GM12878 (cell line): ENCODE measurements around the gene FAS.

Experiments used
- BACH1 ChIP-seq: fragments of 450-650 bp; IDR thresholded peaks from 2 replicates; pipeline ENCODE4 v1.6.1; 2017; ENCODE audit warnings: mild to moderate bottlenecking, borderline replicate concordance
- CTCF ChIP-seq, 3 experiments: IDR thresholded peaks in 2 of 3; conservative IDR thresholded peaks in 1 of 3; 2 replicates each; pipeline ENCODE4 v1.5.1; 2011; ENCODE audit warnings: low read depth in 3 of 3, low read length in 3 of 3, mild to moderate bottlenecking in 3 of 3, control low read depth in 2 of 3, moderate library complexity in 2 of 3, inconsistent platforms in 1 of 3, mixed read lengths in 1 of 3; ENCODE audit not compliant: control insufficient read depth in 2 of 3, insufficient read depth in 1 of 3; ENCODE audit errors: extremely low read depth in 1 of 3
- EZH2 ChIP-seq: IDR thresholded peaks from 2 replicates; pipeline ENCODE4 v1.6.1; 2012; ENCODE audit warnings: low read depth, mild to moderate bottlenecking, control low read depth, inconsistent platforms, low read length, borderline replicate concordance; ENCODE audit not compliant: control insufficient read depth
- KAT2A ChIP-seq: conservative IDR thresholded peaks from 2 replicates; pipeline ENCODE4 v1.6.1; 2011; ENCODE audit warnings: low read depth, low read length; ENCODE audit not compliant: control insufficient read depth
- NRF1 ChIP-seq: conservative IDR thresholded peaks from 2 replicates; pipeline ENCODE4 v1.6.1; 2011; ENCODE audit warnings: mild to moderate bottlenecking, low read depth, low read length, improper control_type of control experiment
- RFX5 ChIP-seq: IDR thresholded peaks from 2 replicates; pipeline ENCODE4 v1.6.1; 2011; ENCODE audit warnings: low read depth, low read length, improper control_type of control experiment
- SIN3A ChIP-seq: IDR thresholded peaks from 2 replicates; pipeline ENCODE4 v1.6.1; 2012; ENCODE audit warnings: low read depth, low read length, improper control_type of control experiment
- TARDBP ChIP-seq: IDR thresholded peaks from 2 replicates; pipeline ENCODE4 v1.6.1; 2016; ENCODE audit warnings: borderline replicate concordance
- ZBTB33 ChIP-seq: fragments of 450-650 bp; IDR thresholded peaks from 2 replicates; pipeline ENCODE4 v1.6.1; 2017; ENCODE audit warnings: mild to moderate bottlenecking
- ZNF274 ChIP-seq: IDR thresholded peaks from one replicate; pipeline ENCODE4 v1.8.0; 2011; ENCODE audit not compliant: insufficient read length, insufficient read depth
- ZNF384 ChIP-seq: IDR thresholded peaks from 2 replicates; pipeline ENCODE4 v1.6.1; 2012; ENCODE audit warnings: low read depth, mild to moderate bottlenecking, low read length, improper control_type of control experiment, borderline replicate concordance
- TF ChIP-seq, protein P1 (sequence below): IDR thresholded peaks from 2 replicates; pipeline ENCODE4 v1.6.1; 2012; ENCODE audit warnings: low read depth, low read length, improper control_type of control experiment
- TF ChIP-seq, protein P2 (sequence below): IDR thresholded peaks from 2 replicates; pipeline ENCODE4 v1.6.1; 2012; ENCODE audit warnings: low read length, inconsistent platforms

- TF ChIP-seq CTCF (IDR thresholded peaks at IDR 0.05 in 2 of 3, conservative IDR thresholded peaks at IDR 0.05 in 1 of 3; ENCODE audit: control insufficient read depth in 2 of 3, extremely low read depth in 1 of 3, insufficient read depth in 1 of 3, low read depth in 3 of 3, low read length in 3 of 3) (no peak), RFX5 (no peak), ZNF384 (no peak), TARDBP (no peak), NRF1 (no peak), BACH1 (no peak), ZNF274 (no peak), ZBTB33 (no peak), SIN3A (no peak), KAT2A (no peak), EZH2 (no peak)
- TF ChIP-seq, protein P1, sequence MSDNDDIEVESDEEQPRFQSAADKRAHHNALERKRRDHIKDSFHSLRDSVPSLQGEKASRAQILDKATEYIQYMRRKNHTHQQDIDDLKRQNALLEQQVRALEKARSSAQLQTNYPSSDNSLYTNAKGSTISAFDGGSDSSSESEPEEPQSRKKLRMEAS: no peak
- TF ChIP-seq, protein P2, sequence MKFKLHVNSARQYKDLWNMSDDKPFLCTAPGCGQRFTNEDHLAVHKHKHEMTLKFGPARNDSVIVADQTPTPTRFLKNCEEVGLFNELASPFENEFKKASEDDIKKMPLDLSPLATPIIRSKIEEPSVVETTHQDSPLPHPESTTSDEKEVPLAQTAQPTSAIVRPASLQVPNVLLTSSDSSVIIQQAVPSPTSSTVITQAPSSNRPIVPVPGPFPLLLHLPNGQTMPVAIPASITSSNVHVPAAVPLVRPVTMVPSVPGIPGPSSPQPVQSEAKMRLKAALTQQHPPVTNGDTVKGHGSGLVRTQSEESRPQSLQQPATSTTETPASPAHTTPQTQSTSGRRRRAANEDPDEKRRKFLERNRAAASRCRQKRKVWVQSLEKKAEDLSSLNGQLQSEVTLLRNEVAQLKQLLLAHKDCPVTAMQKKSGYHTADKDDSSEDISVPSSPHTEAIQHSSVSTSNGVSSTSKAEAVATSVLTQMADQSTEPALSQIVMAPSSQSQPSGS: no peak
These were observed 7.4 kb upstream of the FAS start for GRCh38 chr10:88983206-88983605.
